Lung (tissue), 12 donors: Measurements from ENCODE around the gene RASGRP3. TPM values are rescaled to one million over a fixed set of nuclear protein-coding genes. Genes with fewer than 3 reads are reported as not detected.

ENCODE experiments used
- ATAC-seq: fragments of 200-7000 bp; cut with Tn5 transposase; one replicate; pipeline ENCODE4 v1.9.1; 2020; ENCODE audit warnings: moderate number of reproducible peaks; ENCODE audit not compliant: insufficient read depth, low FRiP score
- DNase-seq, 3 donors: peaks; one replicate each; pipeline ENCODE4 v3.0.0-alpha.2; 2013 to 2017
- H3K27ac ChIP-seq, 2 donors: one replicate each; pipeline ENCODE4 v1.5.1; 2013; ENCODE audit warnings: mild to moderate bottlenecking in 2 of 2, moderate library complexity in 2 of 2, control low read depth in 1 of 2, inconsistent platforms in 1 of 2, low read depth in 1 of 2, low read length in 1 of 2
- H3K27me3 ChIP-seq, 3 donors: one replicate each; pipeline ENCODE4 v1.5.1; 2013; ENCODE audit warnings: low read length in 2 of 3; ENCODE audit not compliant: control insufficient read depth in 3 of 3, insufficient read depth in 3 of 3
- H3K36me3 ChIP-seq, 4 donors: one replicate each; pipeline ENCODE4 v1.5.1; 2013; ENCODE audit warnings: low read length in 4 of 4, mild to moderate bottlenecking in 1 of 4, moderate library complexity in 1 of 4; ENCODE audit not compliant: control insufficient read depth in 4 of 4, insufficient read depth in 4 of 4
- H3K4me1 ChIP-seq, 5 donors: one replicate each; pipeline ENCODE4 v1.5.1; 2013; ENCODE audit warnings: low read length in 5 of 5, mild to moderate bottlenecking in 2 of 5, moderate library complexity in 1 of 5; ENCODE audit not compliant: control insufficient read depth in 5 of 5, insufficient read depth in 5 of 5
- H3K4me3 ChIP-seq: one replicate; pipeline ENCODE4 v1.5.1; 2013; ENCODE audit warnings: mild to moderate bottlenecking, control low read depth, moderate library complexity
- H3K9ac ChIP-seq, 2 donors: one replicate each; pipeline ENCODE4 v1.5.1; 2013; ENCODE audit warnings: low read length in 2 of 2, control low read depth in 1 of 2; ENCODE audit not compliant: insufficient read depth in 1 of 2
- H3K9me3 ChIP-seq, 4 donors: one replicate each; pipeline ENCODE4 v1.5.1; 2013; ENCODE audit warnings: low read length in 3 of 4, mild to moderate bottlenecking in 1 of 4, moderate library complexity in 1 of 4; ENCODE audit not compliant: control insufficient read depth in 4 of 4, insufficient read depth in 3 of 4
- CTCF ChIP-seq: IDR thresholded peaks from 2 replicates; pipeline ENCODE4 v1.5.1; 2012; ENCODE audit warnings: mild to moderate bottlenecking; ENCODE audit errors: control extremely low read depth, extremely low read depth
- WGBS, 2 donors: extraction: QIAGEN DNeasy Blood & Tissue Kit; methylation state at CpG; one replicate each; pipeline ENCODE4 v1.1.7; 2013; 5-methylcytosine and 5-hydroxymethylcytosine counted together
- polyA plus RNA-seq, 2 donors: library from polyadenylated mRNA; stranded (reverse); fragments of 200-250 nt; gene quantifications; one replicate each; pipeline ENCODE4 v1.2.1, GENCODE V29; 2013
- total RNA-seq, 2 donors: library from RNA; depleted of rRNA in 1 of 2; stranded (reverse); fragments of >200 nt in 1 of 2; gene quantifications; one replicate each; pipeline ENCODE4 v1.2.1, GENCODE V29; 2014 to 2021
- donor health status: control.
- donor health status: control.
- donor health status: Bipolar disorder and iron deficiency.
- donor health status: healthy.
- donor health status: DM: yes; HTN: yes; CAD: no.

Gene RASGRP3
- total and polyA plus RNA-seq, 4 donors = 3.6 to 36.6 (median 10.5) TPM

GRCh38 chr2:33452545-33452944 is 23.9 kb upstream of the RASGRP3 start:
- H3K36me3 ChIP-seq = no peaks in the 10 kb centered on the region

GRCh38 chr2:33453905-33454479 is 22.5 kb upstream of the RASGRP3 start:
- Histone ChIP-seq H3K36me3 (no peaks in the 10 kb centered on the region), H3K9ac (no peak overlapping the region), H3K9me3 (peaks cover 0 to 6% (median 2%) of the 10 kb centered on the region in 4 donors), H3K4me1 (peaks cover 0 to 2% (median 0%) of the 10 kb centered on the region in 5 donors), H3K27me3 (no peaks in the 10 kb centered on the region), H3K4me3 (no peak overlapping the region), H3K27ac (no peak overlapping the region)
- ATAC-seq (no peak), DNase-seq (no peak)
- no peak for TF ChIP-seq CTCF

More at GRCh38 chr2:33452545-33452944, 23.9 kb upstream of the RASGRP3 start:
- Histone ChIP-seq H3K27ac (no peak overlapping the region), H3K9ac (no peak overlapping the region), H3K4me3 (no peak overlapping the region), H3K4me1 (peaks cover 0 to 1% (median 0%) of the 10 kb centered on the region in 5 donors), H3K9me3 (peaks cover 0 to 6% (median 2%) of the 10 kb centered on the region in 4 donors), H3K27me3 (no peaks in the 10 kb centered on the region)
- DNase-seq (no peak), ATAC-seq (no peak)
- no peak for TF ChIP-seq CTCF

GRCh38 chr2:33457556-33458247 is 18.7 kb upstream of the RASGRP3 start:
- DNase-seq (peak; percentile 56 to 79 (median 58)), ATAC-seq (peak; percentile 34)
- peak overlapping the region in 1 of 2 donors; percentile 83 for H3K27ac ChIP-seq
- H3K4me1 ChIP-seq = peaks cover 0 to 4% (median 0%) of the 10 kb centered on the region in 5 donors
- H3K9ac ChIP-seq = no peak overlapping the region
- no peaks in the 10 kb centered on the region for H3K36me3 ChIP-seq
- 9 to 11% methylated on average over 8 of the region's 8 CpGs for WGBS, 2 donors
- H3K9me3 ChIP-seq = peaks cover 0 to 2% (median 0%) of the 10 kb centered on the region in 4 donors
- no peak for TF ChIP-seq CTCF
- H3K27me3 ChIP-seq = no peaks in the 10 kb centered on the region
- no peak overlapping the region for H3K4me3 ChIP-seq
